Testis (tissue), 3 donors: ENCODE results near the gene CCR5. TPM values are rescaled to one million over a fixed set of nuclear protein-coding genes. Genes with fewer than 3 reads are reported as not detected.

ENCODE experiments used
- DNase-seq: peaks from one replicate; pipeline ENCODE4 v3.0.0-alpha.2; 2019
- H3K27ac ChIP-seq, 2 donors: fragments of 200-600 bp; sonication (generic); one replicate each; pipeline ENCODE4 v1.5.1; 2019
- H3K27me3 ChIP-seq: fragments of 200-600 bp; sonication (generic); one replicate; pipeline ENCODE4 v1.5.1; 2019
- H3K36me3 ChIP-seq: fragments of 200-600 bp; sonication (generic); one replicate; pipeline ENCODE4 v1.5.1; 2017; ENCODE audit warnings: low read depth; ENCODE audit errors: missing control alignments
- H3K4me1 ChIP-seq: fragments of 200-600 bp; sonication (generic); one replicate; pipeline ENCODE4 v1.5.1; 2019
- H3K4me3 ChIP-seq, 2 donors: fragments of 200-600 bp; sonication (generic); one replicate each; pipeline ENCODE4 v1.5.1; 2017 to 2019
- H3K9me3 ChIP-seq: fragments of 200-600 bp; sonication (generic); one replicate; pipeline ENCODE4 v1.5.1; 2017
- CTCF ChIP-seq, 3 experiments: fragments of 450-650 bp in 2 of 3; fragments of 200-600 bp in 1 of 3; sonication (generic) in 1 of 3; IDR thresholded peaks; one replicate each; pipeline ENCODE4 v1.5.1; 2016 to 2019; ENCODE audit warnings: antibody characterized with exemption in 3 of 3, mild to moderate bottlenecking in 2 of 3, moderate library complexity in 1 of 3
- POLR2A ChIP-seq: fragments of 450-650 bp; IDR thresholded peaks from one replicate; pipeline ENCODE4 v1.6.1; 2017; ENCODE audit warnings: antibody characterized with exemption, mild to moderate bottlenecking, moderate library complexity
- whole genome bisulfite sequencing, 2 donors: methylation state at CpG; one replicate each; pipeline ENCODE4 v1.1.5; 2018; 5-methylcytosine and 5-hydroxymethylcytosine counted together
- intact Hi-C: fragments of 100-400 bp; cut with DNase I; formaldehyde crosslinking; loops from one replicate; pipeline ENCODE4 v1.15.1; 2023; ENCODE audit warnings: low total_unique reads
- polyA plus RNA-seq: library from polyadenylated mRNA; stranded (reverse); fragments of 350-450 nt; fragmentation: Illumina TruSeq; extraction: RNeasy Lipid Tissue Mini Kit (QIAGEN cat#74804); gene quantifications from one replicate; pipeline ENCODE4 v1.2.3, GENCODE V29; 2014; ENCODE audit warnings: low read depth, low replicate concordance; ENCODE audit not compliant: insufficient read depth
- total RNA-seq, 2 donors: library from RNA; depleted of rRNA; stranded (reverse); fragments of >200 nt; gene quantifications; one replicate each; pipeline ENCODE4 v1.2.3, GENCODE V29; 2016

The CCR5 gene
- total and polyA plus RNA-seq, 3 donors from 2014 or later, result 0.56 to 3.3 TPM; not detected in 1

DNA sequence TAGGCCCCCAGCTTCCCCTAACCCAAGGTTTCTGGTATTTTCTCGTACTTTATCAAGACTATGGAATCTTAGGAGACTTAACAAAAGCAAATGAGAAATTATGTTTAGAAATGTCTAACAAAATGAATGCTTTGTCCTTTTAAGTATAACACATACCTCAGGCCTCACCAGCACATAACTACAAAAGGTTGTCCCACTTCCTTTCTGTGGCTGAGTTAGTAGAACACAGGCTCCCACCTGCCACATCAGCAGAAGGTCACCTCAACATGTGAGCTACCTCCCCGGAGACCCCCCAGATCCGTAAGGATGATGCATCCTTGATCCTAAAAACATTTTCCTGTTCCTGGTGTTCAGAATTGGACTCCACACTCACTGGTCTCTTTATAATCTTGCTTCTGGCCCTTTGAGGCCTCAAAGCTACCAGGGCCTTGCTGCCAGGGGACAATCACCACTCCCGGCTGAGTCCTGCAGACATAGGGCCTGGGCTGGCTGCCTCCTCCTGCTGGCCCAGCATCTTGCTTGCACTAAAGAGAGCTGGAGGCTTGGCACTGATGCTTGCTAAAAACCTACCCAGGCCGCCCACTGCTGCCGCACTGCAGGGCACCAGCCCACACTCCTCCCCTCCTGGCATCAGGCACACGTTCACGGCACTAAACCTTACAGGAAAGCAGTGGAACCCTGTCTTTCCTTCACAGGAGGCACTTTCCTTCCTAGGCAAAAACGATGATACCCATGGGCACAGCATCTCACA lies 39.2 kb downstream of the CCR5 start:
- no peak for DNase-seq
- no peaks in the 10 kb centered on the region for H3K27me3 ChIP-seq
- intact Hi-C loops, result no loop called here
- H3K4me1 ChIP-seq, result no peaks in the 10 kb centered on the region
- no peaks in the 10 kb centered on the region for H3K36me3 ChIP-seq
- no peak for TF ChIP-seq CTCF (IDR thresholded peaks at IDR 0.05)
- no peak for TF ChIP-seq POLR2A
- no peaks in the 10 kb centered on the region for H3K9me3 ChIP-seq
- no peak overlapping the region for H3K27ac ChIP-seq
- WGBS, 2 donors, result 86 to 91% methylated on average over 7 to 9 of the region's 9 CpGs
- no peak overlapping the region for H3K4me3 ChIP-seq

GRCh38 chr3:46410669-46411068 lies 39.9 kb downstream of the CCR5 start:
- intact Hi-C loops, result no loop called here
- 87 to 88% methylated on average over 2 of the region's 2 CpGs for WGBS, 2 donors
- no peaks in the 10 kb centered on the region for H3K4me1 ChIP-seq
- no peak for DNase-seq
- no peaks in the 10 kb centered on the region for H3K9me3 ChIP-seq
- H3K27me3 ChIP-seq, result no peaks in the 10 kb centered on the region
- H3K36me3 ChIP-seq, result no peaks in the 10 kb centered on the region
- H3K4me3 ChIP-seq, result no peak overlapping the region
- TF ChIP-seq CTCF (IDR thresholded peaks at IDR 0.05) (no peak), POLR2A (no peak)
- no peak overlapping the region for H3K27ac ChIP-seq

DNA sequence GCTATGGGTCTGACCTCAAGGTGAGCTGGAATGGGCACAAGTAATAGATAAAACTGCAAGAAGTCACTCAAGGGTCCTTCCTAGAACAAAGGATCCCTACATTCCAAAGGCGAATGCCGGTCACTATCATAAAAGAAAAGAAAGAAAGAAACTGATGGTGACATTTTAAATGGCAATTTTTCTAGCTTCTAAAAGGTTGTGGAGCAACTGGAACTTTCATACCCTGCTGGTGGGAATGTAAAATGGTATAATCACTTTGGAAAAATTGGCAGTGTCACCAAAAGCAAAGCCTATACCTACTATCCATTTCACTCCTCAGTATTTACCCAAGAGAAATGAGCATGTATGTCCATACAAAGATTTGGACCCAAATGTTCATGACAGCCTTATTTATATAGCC lies 40.5 kb downstream of the CCR5 start:
- Histone ChIP-seq H3K4me1 (no peaks in the 10 kb centered on the region), H3K27me3 (no peaks in the 10 kb centered on the region), H3K27ac (no peak overlapping the region), H3K4me3 (no peak overlapping the region), H3K9me3 (no peaks in the 10 kb centered on the region), H3K36me3 (no peaks in the 10 kb centered on the region)
- intact Hi-C loops, result no loop called here
- no peak for DNase-seq
- TF ChIP-seq CTCF (IDR thresholded peaks at IDR 0.05) (no peak), POLR2A (no peak)
- WGBS, 2 donors, result 56 to 89% methylated on average over 2 of the region's 2 CpGs

- Histone ChIP-seq H3K4me3 (no peak overlapping the region), H3K27me3 (no peaks in the 10 kb centered on the region), H3K4me1 (no peaks in the 10 kb centered on the region), H3K36me3 (no peaks in the 10 kb centered on the region), H3K9me3 (no peaks in the 10 kb centered on the region), H3K27ac (no peak overlapping the region)
- WGBS, 2 donors, result 64 to 71% methylated on average over 3 of the region's 3 CpGs
- intact Hi-C loops, result no loop called here
- DNase-seq, result no peak
- no peak for TF ChIP-seq POLR2A
- TF ChIP-seq CTCF (IDR thresholded peaks at IDR 0.05), result no peak
These were observed 42.1 kb downstream of the CCR5 start for GRCh38 chr3:46412786-46413298.

DNA sequence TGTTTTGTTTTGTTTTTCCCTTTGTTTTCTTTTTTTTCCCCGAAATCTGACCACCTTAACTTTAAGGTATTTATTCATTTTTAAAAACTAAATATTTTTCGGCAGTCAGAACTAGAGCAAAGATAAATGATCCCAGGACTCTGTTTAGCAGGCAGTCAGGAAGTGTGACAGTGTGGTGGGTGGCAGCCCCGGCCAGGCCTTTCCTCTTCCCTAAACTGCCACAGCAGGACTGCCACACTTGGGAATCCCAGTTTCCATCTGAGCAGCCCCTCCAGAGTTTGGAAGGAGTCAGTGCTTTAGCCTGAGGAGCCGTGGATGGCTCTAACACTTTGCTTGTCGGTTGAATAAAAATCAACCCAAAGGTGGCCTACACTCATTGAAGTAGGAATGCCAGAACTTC lies 43.2 kb downstream of the CCR5 start:
- TF ChIP-seq CTCF (IDR thresholded peaks at IDR 0.05), result no peak
- TF ChIP-seq POLR2A, result no peak
- intact Hi-C loops, result no loop called here

More for the DNA sequence above, 43.2 kb downstream of the CCR5 start:
- Histone ChIP-seq H3K4me3 (no peak overlapping the region), H3K27me3 (no peaks in the 10 kb centered on the region), H3K4me1 (no peaks in the 10 kb centered on the region), H3K9me3 (no peaks in the 10 kb centered on the region), H3K36me3 (no peaks in the 10 kb centered on the region), H3K27ac (no peak overlapping the region)
- WGBS, 2 donors, result 76 to 95% methylated on average over 5 of the region's 5 CpGs
- no peak for DNase-seq
